IMR-90 (cell line): ENCODE data around the gene CST5. TPM values are rescaled to one million over a fixed set of nuclear protein-coding genes. Genes with fewer than 3 reads are reported as not detected.

Experiments
- ATAC-seq: fragments of 200-7000 bp; cut with Tn5 transposase; 2 replicates; pipeline ENCODE4 v1.9.1; 2020; ENCODE audit warnings: low read depth, mild to moderate bottlenecking, moderate library complexity
- BruUV-seq: library from RNA; stranded (reverse); fragments of 400-500 nt; replicated peaks from 2 replicates; lab custom pipeline; 2021; lab: Mats Ljungman, UMichigan
- CTCF ChIA-PET: fragments of 300-600 bp; formaldehyde crosslinking; extraction: SDS; loops from one replicate; lab custom pipeline; 2021; ENCODE audit warnings: antibody characterized with exemption; lab: Yijun Ruan, JAX
- POLR2A ChIA-PET: fragments of 300-600 bp; sonication (Branson Sonifier 250); formaldehyde crosslinking; loops from one replicate; lab custom pipeline; 2022; ENCODE audit warnings: antibody characterized with exemption; ENCODE audit not compliant: unreplicated experiment; lab: Charles Lee
- DNase-seq: peaks from one replicate; pipeline ENCODE4 v3.0.0; 2013
- H2AFZ ChIP-seq: replicated peaks from 2 replicates; pipeline ENCODE3; 2013; ENCODE audit warnings: low read length, mild to moderate bottlenecking; ENCODE audit not compliant: poor library complexity
- H2AK5ac ChIP-seq: 2 replicates; pipeline ENCODE4 v1.6.1; 2013; ENCODE audit warnings: low read depth, low read length, inconsistent platforms
- H2AK9ac ChIP-seq: replicated peaks from 2 replicates; pipeline ENCODE3; 2013; ENCODE audit warnings: mild to moderate bottlenecking, low read depth, low read length, moderate library complexity; ENCODE audit not compliant: poor library complexity
- H2BK120ac ChIP-seq: 2 replicates; pipeline ENCODE4 v1.6.1; 2013; ENCODE audit warnings: low read depth, low read length, inconsistent platforms
- H2BK15ac ChIP-seq: 3 replicates; pipeline ENCODE4 v1.6.1; 2013; ENCODE audit warnings: low read depth, low read length, inconsistent platforms
- H2BK20ac ChIP-seq: 2 replicates; pipeline ENCODE4 v1.6.1; 2013; ENCODE audit warnings: low read depth, mild to moderate bottlenecking, inconsistent platforms, low read length, moderate library complexity
- H2BK5ac ChIP-seq: 2 replicates; pipeline ENCODE4 v1.6.1; 2013; ENCODE audit warnings: mild to moderate bottlenecking, low read depth, low read length, inconsistent platforms; ENCODE audit not compliant: poor library complexity, severe bottlenecking
- H3K14ac ChIP-seq: replicated peaks from 2 replicates; pipeline ENCODE4 v1.6.1; 2013; ENCODE audit warnings: low read depth, low read length, inconsistent platforms
- H3K18ac ChIP-seq: 2 replicates; pipeline ENCODE4 v1.6.1; 2013; ENCODE audit warnings: low read depth, low read length, control low read depth
- H3K23ac ChIP-seq: 2 replicates; pipeline ENCODE4 v1.6.1; 2013; ENCODE audit warnings: low read depth, low read length, inconsistent platforms
- H3K27ac ChIP-seq: 2 replicates; pipeline ENCODE4 v1.5.1; 2013; ENCODE audit warnings: mild to moderate bottlenecking, control low read depth, low read length; ENCODE audit not compliant: insufficient read depth
- H3K27me3 ChIP-seq: 2 replicates; pipeline ENCODE4 v1.6.1; 2013; ENCODE audit warnings: low read length; ENCODE audit not compliant: control insufficient read depth, insufficient read depth
- H3K36me3 ChIP-seq: 2 replicates; pipeline ENCODE4 v1.6.1; 2013; ENCODE audit warnings: low read length, mixed read lengths; ENCODE audit not compliant: control insufficient read depth, insufficient read depth
- H3K4ac ChIP-seq: 2 replicates; pipeline ENCODE4 v1.6.1; 2013; ENCODE audit warnings: low read depth, low read length, inconsistent platforms
- H3K4me1 ChIP-seq: 2 replicates; pipeline ENCODE4 v1.6.1; 2013; ENCODE audit warnings: low read length, mixed read lengths; ENCODE audit not compliant: control insufficient read depth, insufficient read depth
- H3K4me2 ChIP-seq: 2 replicates; pipeline ENCODE4 v1.6.1; 2013; ENCODE audit warnings: low read depth, mild to moderate bottlenecking, control low read depth, low read length, moderate library complexity
- H3K4me3 ChIP-seq: 2 replicates; pipeline ENCODE4 v1.5.1; 2013; ENCODE audit warnings: low read depth, mild to moderate bottlenecking, control low read depth, low read length, moderate library complexity; ENCODE audit not compliant: insufficient read depth
- H3K56ac ChIP-seq: 2 replicates; pipeline ENCODE4 v1.6.1; 2013; ENCODE audit warnings: low read length, inconsistent platforms; ENCODE audit not compliant: insufficient read depth; ENCODE audit errors: extremely low read depth
- H3K79me1 ChIP-seq, 2 experiments: 2 replicates each; pipeline ENCODE4 v1.6.1; 2013; ENCODE audit warnings: low read length in 2 of 2, inconsistent platforms in 1 of 2, low read depth in 1 of 2
- H3K9ac ChIP-seq: 2 replicates; pipeline ENCODE4 v1.6.1; 2013; ENCODE audit warnings: low read depth, low read length, control low read depth
- H3K9me1 ChIP-seq: 2 replicates; pipeline ENCODE4 v1.6.1; 2013; ENCODE audit warnings: low read length, inconsistent platforms; ENCODE audit not compliant: insufficient read depth
- H3K9me3 ChIP-seq: 2 replicates; pipeline ENCODE4 v1.6.1; 2013; ENCODE audit warnings: low read length; ENCODE audit not compliant: control insufficient read depth, insufficient read depth
- H4K20me1 ChIP-seq: 2 replicates; pipeline ENCODE4 v1.6.1; 2013; ENCODE audit warnings: low read length, inconsistent platforms; ENCODE audit not compliant: insufficient read depth
- H4K5ac ChIP-seq: 2 replicates; pipeline ENCODE4 v1.6.1; 2013; ENCODE audit warnings: mild to moderate bottlenecking, low read depth, low read length, control low read depth
- H4K8ac ChIP-seq, 2 experiments: 2 replicates each; pipeline ENCODE4 v1.6.1; 2013; ENCODE audit warnings: low read depth in 2 of 2, low read length in 2 of 2, control low read depth in 1 of 2, inconsistent platforms in 1 of 2
- H4K91ac ChIP-seq: 2 replicates; pipeline ENCODE4 v1.6.1; 2013; ENCODE audit warnings: low read depth, low read length, inconsistent platforms; ENCODE audit not compliant: insufficient read depth
- BHLHE40 ChIP-seq: fragments of 150-350 bp; IDR thresholded peaks from 2 replicates; pipeline ENCODE4 v1.6.1; 2016; ENCODE audit warnings: mild to moderate bottlenecking, low read depth, low read length
- CEBPB ChIP-seq: IDR thresholded peaks from 2 replicates; pipeline ENCODE4 v1.6.1; 2012; ENCODE audit warnings: low read depth, low read length, improper control_type of control experiment
- CHD1 ChIP-seq: IDR thresholded peaks from 2 replicates; pipeline ENCODE4 v1.6.1; 2012; ENCODE audit warnings: low read depth, low read length, improper control_type of control experiment
- CTCF ChIP-seq: conservative IDR thresholded peaks from 2 replicates; pipeline ENCODE4 v1.5.1; 2012; ENCODE audit warnings: mild to moderate bottlenecking, low read depth, low read length, improper control_type of control experiment
- ELK1 ChIP-seq: fragments of 150-350 bp; IDR thresholded peaks from 2 replicates; pipeline ENCODE4 v1.6.1; 2016; ENCODE audit warnings: low read depth, mild to moderate bottlenecking, low read length, moderate library complexity, borderline replicate concordance
- FOS ChIP-seq: fragments of 150-350 bp; IDR thresholded peaks from 2 replicates; pipeline ENCODE4 v1.6.1; 2016; ENCODE audit warnings: low read depth, low read length
- MAFK ChIP-seq: IDR thresholded peaks from 2 replicates; pipeline ENCODE4 v1.6.1; 2012; ENCODE audit warnings: low read depth, low read length, improper control_type of control experiment
- MAZ ChIP-seq: IDR thresholded peaks from 2 replicates; pipeline ENCODE4 v1.6.1; 2012; ENCODE audit warnings: low read depth, mild to moderate bottlenecking, low read length, improper control_type of control experiment, moderate library complexity, borderline replicate concordance
- MXI1 ChIP-seq: IDR thresholded peaks from 2 replicates; pipeline ENCODE4 v1.6.1; 2012; ENCODE audit warnings: low read depth, mild to moderate bottlenecking, low read length, moderate library complexity, borderline replicate concordance
- NFE2L2 ChIP-seq: fragments of 150-350 bp; IDR thresholded peaks from 2 replicates; pipeline ENCODE4 v1.6.1; 2016; ENCODE audit warnings: low read depth, mild to moderate bottlenecking, low read length
- POLR2A ChIP-seq: IDR thresholded peaks from 2 replicates; pipeline ENCODE4 v1.6.1; 2012; ENCODE audit warnings: mild to moderate bottlenecking, low read depth, low read length
- RAD21 ChIP-seq: IDR thresholded peaks from 2 replicates; pipeline ENCODE4 v1.6.1; 2012; ENCODE audit warnings: low read length, improper control_type of control experiment
- RCOR1 ChIP-seq: IDR thresholded peaks from 2 replicates; pipeline ENCODE4 v1.6.1; 2012; ENCODE audit warnings: mild to moderate bottlenecking, low read length, improper control_type of control experiment; ENCODE audit not compliant: insufficient replicate concordance
- RFX5 ChIP-seq: IDR thresholded peaks from 2 replicates; pipeline ENCODE4 v1.8.0; 2012; ENCODE audit warnings: low read depth, mild to moderate bottlenecking, low read length, moderate library complexity
- SMC3 ChIP-seq: fragments of 150-350 bp; IDR thresholded peaks from 2 replicates; pipeline ENCODE4 v1.6.1; 2016; ENCODE audit warnings: low read depth, mild to moderate bottlenecking, antibody characterized with exemption, low read length, moderate library complexity
- USF2 ChIP-seq: fragments of 150-350 bp; IDR thresholded peaks from 2 replicates; pipeline ENCODE4 v1.6.1; 2017; ENCODE audit warnings: mild to moderate bottlenecking, antibody characterized with exemption, low read length, low read depth
- WGBS, 2 experiments: methylation state at CpG; one replicate each; pipeline versions ENCODE4 v1.1.5 to v1.1.7; 2013; ENCODE audit warnings: missing lambda C conversion rate in 2 of 2; ENCODE audit not compliant: insufficient read length in 1 of 2; ENCODE audit errors: extremely low coverage in 2 of 2; 5-methylcytosine and 5-hydroxymethylcytosine counted together
- dilution Hi-C: fragments of 300-500 bp; cut with HindIII; formaldehyde crosslinking; loops from one replicate; pipeline ENCODE4 v1.14.3; 2018; ENCODE audit warnings: low sequenced_read_pairs; ENCODE audit not compliant: unreplicated experiment
- in situ Hi-C: fragments of 300-500 bp; cut with MboI; formaldehyde crosslinking; loops from 3 replicates; pipeline ENCODE4 v1.14.3; 2019; ENCODE audit warnings: low sequenced_read_pairs, inconsistent platforms, mixed read lengths
- intact Hi-C: fragments of 100-400 bp; cut with micrococcal nuclease; formaldehyde crosslinking; loops from 2 replicates; pipeline ENCODE4 v1.10.0; 2022
- polyA plus RNA-seq, 3 experiments: library from polyadenylated mRNA; depleted of rRNA; stranded (reverse); fragments of >200 nt; gene quantifications; 2 replicates each; pipeline ENCODE4 v1.2.3, GENCODE V29; 2012; ENCODE audit warnings: low replicate concordance in 1 of 3
- total RNA-seq: library from RNA; depleted of rRNA; stranded (reverse); fragments of >200 nt; gene quantifications from 2 replicates; pipeline ENCODE4 v1.2.3, GENCODE V29; 2012

Gene CST5
- total and polyA plus RNA-seq, 2 of the 4 experiments (the other 2 are of a cell fraction), result not detected

- Histone ChIP-seq H3K9me1 (no peaks in the 10 kb centered on the region), H3K36me3 (no peaks in the 10 kb centered on the region), H3K4me3 (no peak overlapping the region), H3K4me2 (no peak overlapping the region), H2BK120ac (no peak overlapping the region), H2BK20ac (no peak overlapping the region), H3K23ac (no peak overlapping the region), H3K9me3 (no peaks in the 10 kb centered on the region), H3K27ac (no peak overlapping the region), H4K91ac (no peak overlapping the region), H2BK15ac (no peak overlapping the region), H2AFZ (no peak overlapping the region), H3K4me1 (peaks cover 2% of the 10 kb centered on the region; the same call in 1 of the 2 replicates), H2BK5ac (no peak overlapping the region), H4K5ac (no peak overlapping the region), H3K4ac (no peak overlapping the region), H3K79me1 (no peaks in the 10 kb centered on the region), H3K18ac (no peak overlapping the region), H2AK9ac (no peak overlapping the region), H2AK5ac (no peak overlapping the region), H3K9ac (no peak overlapping the region), H3K27me3 (no peaks in the 10 kb centered on the region), H3K56ac (no peak overlapping the region), H4K20me1 (no peaks in the 10 kb centered on the region), H3K14ac (no peak overlapping the region), H4K8ac (no peak overlapping the region)
- in situ Hi-C loops, result no loop called here
- dilution Hi-C loops, result no loop called here
- intact Hi-C loops, result no loop called here
- BruUV-seq, result no TSS peak
- TF ChIP-seq NFE2L2 (no peak), CTCF (no peak), CHD1 (no peak), MAZ (no peak), ELK1 (no peak), RAD21 (no peak), MAFK (no peak), FOS (no peak), BHLHE40 (no peak), SMC3 (no peak), POLR2A (no peak), USF2 (no peak), RCOR1 (no peak), CEBPB (no peak), MXI1 (no peak), RFX5 (no peak)
- POLR2A ChIA-PET, result no interaction called here
- no peak for ATAC-seq
- CTCF ChIA-PET, result no interaction called here
- no peak for DNase-seq
- WGBS, 2 experiments, result 71% methylated on average over 2 of the region's 4 CpGs; no CpG with 5 or more reads in 1 of the 2 experiments
Measured at GRCh38 chr20:23835716-23836115, 43.8 kb downstream of the CST5 start.
